ENCODE measurements around the gene FAM204A.

The FAM204A gene

DNA sequence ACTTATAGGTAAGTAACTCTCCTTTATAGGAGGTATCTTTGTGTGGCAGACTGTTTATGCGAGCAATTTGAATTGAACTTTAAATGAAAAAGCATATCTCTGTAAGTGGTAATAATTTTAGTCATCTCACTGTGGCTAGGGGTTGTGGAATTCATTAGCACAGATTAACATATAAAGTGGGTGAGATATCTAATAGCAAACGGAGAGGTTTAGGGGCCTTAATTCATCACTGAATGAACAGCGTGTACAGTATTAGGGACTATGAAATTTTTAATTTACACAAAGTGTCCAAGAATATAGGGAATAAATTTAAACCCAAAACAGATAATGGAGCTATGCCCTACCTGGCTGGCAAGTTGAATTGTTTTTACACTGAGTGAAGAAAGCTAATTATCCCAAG is 15.7 kb upstream of the FAM204A start:
- Histone ChIP-seq H3K9me3 (ENCODE audit: control insufficient read depth, low read length) (no peaks in the 10 kb centered on the region), H3K4me1 (ENCODE audit: control insufficient read depth, insufficient read depth, low read length, poor library complexity, severe bottlenecking) (no peaks in the 10 kb centered on the region), H3K27ac (ENCODE audit: insufficient read depth, low read length, poor library complexity, severe bottlenecking) (no peak overlapping the region), H3K27me3 (replicated peaks; ENCODE audit: control insufficient read depth, insufficient read depth, low read length, poor library complexity, severe bottlenecking) (no peaks in the 10 kb centered on the region), H3K4me3 (ENCODE audit: insufficient read depth, low read depth, low read length, poor library complexity, severe bottlenecking) (no peak overlapping the region), H3K36me3 (ENCODE audit: control insufficient read depth, insufficient read depth, low read length) (no peaks in the 10 kb centered on the region)
- no peak for DNase-seq

DNA sequence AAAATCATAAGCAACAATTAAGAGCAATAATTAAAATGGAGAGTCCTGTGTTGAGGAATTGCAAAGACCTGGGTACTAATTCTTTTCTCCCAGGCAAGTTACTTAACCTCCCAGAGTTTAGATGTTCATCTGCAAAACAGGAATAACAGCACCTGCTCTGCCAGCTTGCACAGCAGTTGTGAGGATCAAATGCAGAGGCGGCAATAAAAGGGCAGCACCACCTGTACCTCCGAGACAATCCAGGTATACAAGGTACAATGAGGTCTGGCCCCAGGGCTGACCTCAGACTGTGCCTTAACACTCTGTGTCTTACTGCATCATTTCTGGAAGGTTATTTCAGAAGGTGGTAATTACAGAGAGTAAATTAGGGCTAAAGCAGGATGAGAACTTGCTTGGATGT is 14.5 kb upstream of the FAM204A start:
- Histone ChIP-seq H3K36me3 (ENCODE audit: control insufficient read depth, insufficient read depth, low read length) (no peaks in the 10 kb centered on the region), H3K4me1 (ENCODE audit: control insufficient read depth, insufficient read depth, low read length, poor library complexity, severe bottlenecking) (no peaks in the 10 kb centered on the region), H3K27ac (ENCODE audit: insufficient read depth, low read length, poor library complexity, severe bottlenecking) (no peak overlapping the region), H3K27me3 (replicated peaks; ENCODE audit: control insufficient read depth, insufficient read depth, low read length, poor library complexity, severe bottlenecking) (no peaks in the 10 kb centered on the region), H3K9me3 (ENCODE audit: control insufficient read depth, low read length) (no peaks in the 10 kb centered on the region), H3K4me3 (ENCODE audit: insufficient read depth, low read depth, low read length, poor library complexity, severe bottlenecking) (no peak overlapping the region)
- no peak for DNase-seq

DNA sequence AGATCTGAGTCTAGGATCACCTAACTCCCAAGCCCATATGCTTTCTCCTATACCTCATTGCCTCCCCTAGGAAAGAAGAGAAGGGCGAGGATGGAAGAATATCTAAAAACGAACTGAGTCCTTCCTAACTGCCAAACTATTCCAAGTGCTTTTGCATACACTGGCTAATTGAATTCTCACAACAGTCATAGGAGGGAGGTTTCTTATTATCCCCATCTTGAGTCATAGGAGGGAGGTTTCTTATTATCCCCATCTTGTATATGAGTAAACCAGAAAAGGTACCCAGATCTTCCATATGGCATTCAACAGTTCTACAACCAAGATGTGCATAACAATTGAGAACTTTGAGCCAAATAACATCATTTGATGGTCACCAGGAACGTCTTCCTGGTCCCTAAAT is 13.1 kb upstream of the FAM204A start:
- Histone ChIP-seq H3K4me1 (ENCODE audit: control insufficient read depth, insufficient read depth, low read length, poor library complexity, severe bottlenecking) (no peaks in the 10 kb centered on the region), H3K27me3 (replicated peaks; ENCODE audit: control insufficient read depth, insufficient read depth, low read length, poor library complexity, severe bottlenecking) (no peaks in the 10 kb centered on the region), H3K4me3 (ENCODE audit: insufficient read depth, low read depth, low read length, poor library complexity, severe bottlenecking) (no peak overlapping the region), H3K9me3 (ENCODE audit: control insufficient read depth, low read length) (no peaks in the 10 kb centered on the region), H3K36me3 (ENCODE audit: control insufficient read depth, insufficient read depth, low read length) (no peaks in the 10 kb centered on the region), H3K27ac (ENCODE audit: insufficient read depth, low read length, poor library complexity, severe bottlenecking) (no peak overlapping the region)
- DNase-seq, result no peak

DNA sequence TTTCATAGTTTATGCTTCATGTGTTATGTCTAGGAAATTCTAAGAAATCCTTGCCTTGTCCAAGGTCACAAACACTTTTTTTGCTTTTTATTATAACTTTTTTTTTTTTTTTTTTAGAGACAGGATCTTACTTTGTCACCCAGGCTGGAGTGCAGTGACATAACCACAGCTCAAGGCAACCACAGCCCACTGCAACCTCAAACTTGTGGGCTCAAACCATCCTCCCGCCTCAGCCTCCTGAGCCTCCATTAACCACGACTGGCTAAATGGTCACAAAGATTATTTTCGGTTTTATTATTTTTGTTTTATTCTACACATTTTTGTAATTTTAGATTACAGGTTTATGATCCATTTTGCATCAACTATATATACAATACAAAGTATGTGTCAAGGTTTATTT is 7.1 kb upstream of the FAM204A start:
- DNase-seq, result no peak
- Histone ChIP-seq H3K4me1 (ENCODE audit: control insufficient read depth, insufficient read depth, low read length, poor library complexity, severe bottlenecking) (no peaks in the 10 kb centered on the region), H3K27ac (ENCODE audit: insufficient read depth, low read length, poor library complexity, severe bottlenecking) (no peak overlapping the region), H3K36me3 (ENCODE audit: control insufficient read depth, insufficient read depth, low read length) (no peaks in the 10 kb centered on the region), H3K9me3 (ENCODE audit: control insufficient read depth, low read length) (no peaks in the 10 kb centered on the region), H3K4me3 (ENCODE audit: insufficient read depth, low read depth, low read length, poor library complexity, severe bottlenecking) (no peak overlapping the region), H3K27me3 (replicated peaks; ENCODE audit: control insufficient read depth, insufficient read depth, low read length, poor library complexity, severe bottlenecking) (no peaks in the 10 kb centered on the region)

DNA sequence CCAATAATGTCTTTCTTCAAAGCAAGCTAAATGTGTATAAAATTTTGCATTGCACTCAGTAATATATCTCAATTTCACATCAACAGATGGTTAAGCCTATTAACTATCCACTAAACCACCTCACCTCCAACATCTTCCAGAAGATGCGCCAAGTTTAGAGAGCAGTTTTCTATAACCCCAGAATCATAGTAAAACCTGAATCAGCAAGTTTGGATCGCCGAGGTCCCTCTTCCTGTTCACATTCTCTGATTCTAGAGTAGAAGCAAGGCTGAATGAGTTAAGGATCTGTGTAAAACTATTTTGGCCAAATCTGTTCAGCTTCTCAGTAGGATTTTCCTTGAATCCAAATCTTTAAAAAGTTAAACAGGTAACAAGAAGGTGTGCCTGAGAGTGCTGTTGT is 1.4 kb upstream of the FAM204A start:
- Histone ChIP-seq H3K4me1 (ENCODE audit: control insufficient read depth, insufficient read depth, low read length, poor library complexity, severe bottlenecking) (peaks cover 22% of the 10 kb centered on the region), H3K36me3 (ENCODE audit: control insufficient read depth, insufficient read depth, low read length) (no peaks in the 10 kb centered on the region), H3K27ac (ENCODE audit: insufficient read depth, low read length, poor library complexity, severe bottlenecking) (no peak overlapping the region), H3K27me3 (replicated peaks; ENCODE audit: control insufficient read depth, insufficient read depth, low read length, poor library complexity, severe bottlenecking) (no peaks in the 10 kb centered on the region), H3K9me3 (ENCODE audit: control insufficient read depth, low read length) (no peaks in the 10 kb centered on the region), H3K4me3 (ENCODE audit: insufficient read depth, low read depth, low read length, poor library complexity, severe bottlenecking) (no peak overlapping the region)
- no peak for DNase-seq

DNA sequence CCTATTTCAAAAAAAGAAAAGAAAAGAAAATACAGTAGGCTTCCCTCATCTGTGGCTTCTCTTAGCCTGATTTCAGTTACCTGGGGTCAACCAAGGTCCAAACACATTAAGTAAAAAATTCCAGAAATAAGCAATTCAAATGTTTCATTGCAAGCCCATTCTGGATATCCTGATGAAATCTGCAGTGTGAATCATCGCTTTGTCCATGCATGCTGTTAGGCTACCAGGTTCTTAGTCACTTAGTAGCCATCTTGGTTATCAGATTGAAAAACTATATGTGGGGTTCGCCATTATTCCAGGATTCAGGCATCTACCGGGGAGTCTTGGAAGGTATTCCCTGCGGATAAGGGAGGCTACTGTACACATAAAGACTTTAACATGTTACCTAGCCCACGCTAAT is 991 bp upstream of the FAM204A start:
- Histone ChIP-seq H3K9me3 (ENCODE audit: control insufficient read depth, low read length) (no peaks in the 10 kb centered on the region), H3K27ac (ENCODE audit: insufficient read depth, low read length, poor library complexity, severe bottlenecking) (no peak overlapping the region), H3K4me1 (ENCODE audit: control insufficient read depth, insufficient read depth, low read length, poor library complexity, severe bottlenecking) (peaks cover 22% of the 10 kb centered on the region), H3K36me3 (ENCODE audit: control insufficient read depth, insufficient read depth, low read length) (no peaks in the 10 kb centered on the region), H3K27me3 (replicated peaks; ENCODE audit: control insufficient read depth, insufficient read depth, low read length, poor library complexity, severe bottlenecking) (no peaks in the 10 kb centered on the region), H3K4me3 (ENCODE audit: insufficient read depth, low read depth, low read length, poor library complexity, severe bottlenecking) (no peak overlapping the region)
- no peak for DNase-seq

DNA sequence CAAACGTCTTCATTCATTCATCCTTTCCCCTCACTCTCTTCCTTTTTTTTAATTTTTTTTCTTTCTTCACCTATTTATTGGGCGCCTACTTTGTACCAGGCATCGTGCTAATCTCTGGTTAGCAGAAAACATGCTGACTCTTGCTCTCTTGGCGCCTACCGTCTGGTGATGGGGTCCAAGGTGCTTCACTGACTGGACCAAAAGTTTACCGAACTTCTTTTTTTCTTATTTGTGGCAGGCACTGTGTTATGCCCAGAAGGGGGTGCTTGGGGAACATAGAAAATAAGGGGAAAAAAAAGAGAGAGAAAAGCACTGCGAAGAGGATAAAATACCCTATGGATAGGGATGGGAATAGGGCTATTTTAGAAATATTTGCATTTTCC is 505 bp upstream of the FAM204A start:
- DNase-seq, result no peak
- H3K9me3 ChIP-seq (ENCODE audit: control insufficient read depth, low read length), result no peaks in the 10 kb centered on the region
- no peaks in the 10 kb centered on the region for H3K36me3 ChIP-seq (ENCODE audit: control insufficient read depth, insufficient read depth, low read length)
- H3K27me3 ChIP-seq (replicated peaks; ENCODE audit: control insufficient read depth, insufficient read depth, low read length, poor library complexity, severe bottlenecking), result no peaks in the 10 kb centered on the region
- H3K27ac ChIP-seq (ENCODE audit: insufficient read depth, low read length, poor library complexity, severe bottlenecking), result peak overlapping the region; percentile 76
- H3K4me1 ChIP-seq (ENCODE audit: control insufficient read depth, insufficient read depth, low read length, poor library complexity, severe bottlenecking), result peaks cover 22% of the 10 kb centered on the region
- peak overlapping the region; percentile 81 for H3K4me3 ChIP-seq (ENCODE audit: insufficient read depth, low read depth, low read length, poor library complexity, severe bottlenecking)

DNA sequence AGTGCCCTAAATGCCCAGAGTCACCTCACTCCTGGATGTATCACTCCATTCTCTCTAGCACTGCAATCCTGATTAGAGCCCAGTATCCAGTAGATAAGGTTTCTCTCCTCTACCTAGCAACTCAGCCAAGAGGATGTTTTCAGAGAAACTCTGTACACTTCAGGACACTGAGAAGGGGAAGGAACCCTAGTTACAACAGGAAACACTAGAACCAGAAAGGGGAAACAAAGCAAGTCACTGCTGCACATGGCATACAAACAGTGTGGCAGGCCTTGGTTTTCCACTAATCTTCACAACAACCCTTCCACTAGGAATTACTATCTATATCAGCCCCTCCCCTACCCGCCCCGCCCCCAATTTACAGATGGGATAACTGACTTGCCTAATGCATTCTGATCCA is 1.6 kb downstream of the FAM204A start:
- Histone ChIP-seq H3K9me3 (ENCODE audit: control insufficient read depth, low read length) (no peaks in the 10 kb centered on the region), H3K4me1 (ENCODE audit: control insufficient read depth, insufficient read depth, low read length, poor library complexity, severe bottlenecking) (peaks cover 22% of the 10 kb centered on the region), H3K27ac (ENCODE audit: insufficient read depth, low read length, poor library complexity, severe bottlenecking) (no peak overlapping the region), H3K4me3 (ENCODE audit: insufficient read depth, low read depth, low read length, poor library complexity, severe bottlenecking) (no peak overlapping the region), H3K27me3 (replicated peaks; ENCODE audit: control insufficient read depth, insufficient read depth, low read length, poor library complexity, severe bottlenecking) (no peaks in the 10 kb centered on the region), H3K36me3 (ENCODE audit: control insufficient read depth, insufficient read depth, low read length) (peaks cover 4% of the 10 kb centered on the region)
- DNase-seq, result no peak

DNA sequence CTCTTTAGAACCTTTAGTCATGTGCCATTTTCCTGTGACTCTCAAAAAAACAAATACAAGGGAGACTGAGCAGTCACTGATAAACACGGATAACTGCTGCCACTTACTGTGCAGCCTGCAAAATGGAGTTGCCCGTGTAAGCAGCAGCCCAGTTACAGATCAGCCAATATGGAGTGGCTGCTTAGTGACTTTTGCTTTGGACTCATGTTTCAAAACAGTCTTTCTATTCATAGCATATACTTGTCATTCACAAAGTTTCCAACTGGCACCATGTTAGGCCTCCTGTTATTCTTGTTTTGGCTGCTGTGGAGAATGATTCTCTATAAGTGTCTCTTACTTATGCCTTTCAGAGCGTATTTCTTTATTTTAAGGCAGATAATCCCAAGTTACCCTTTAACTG is 3.0 kb downstream of the FAM204A start:
- no peak for DNase-seq
- no peak overlapping the region for H3K4me3 ChIP-seq (ENCODE audit: insufficient read depth, low read depth, low read length, poor library complexity, severe bottlenecking)
- H3K4me1 ChIP-seq (ENCODE audit: control insufficient read depth, insufficient read depth, low read length, poor library complexity, severe bottlenecking), result peaks cover 22% of the 10 kb centered on the region
- no peaks in the 10 kb centered on the region for H3K9me3 ChIP-seq (ENCODE audit: control insufficient read depth, low read length)
- H3K27me3 ChIP-seq (replicated peaks; ENCODE audit: control insufficient read depth, insufficient read depth, low read length, poor library complexity, severe bottlenecking), result no peaks in the 10 kb centered on the region
- H3K36me3 ChIP-seq (ENCODE audit: control insufficient read depth, insufficient read depth, low read length), result peaks cover 14% of the 10 kb centered on the region
- H3K27ac ChIP-seq (ENCODE audit: insufficient read depth, low read length, poor library complexity, severe bottlenecking), result no peak overlapping the region

DNA sequence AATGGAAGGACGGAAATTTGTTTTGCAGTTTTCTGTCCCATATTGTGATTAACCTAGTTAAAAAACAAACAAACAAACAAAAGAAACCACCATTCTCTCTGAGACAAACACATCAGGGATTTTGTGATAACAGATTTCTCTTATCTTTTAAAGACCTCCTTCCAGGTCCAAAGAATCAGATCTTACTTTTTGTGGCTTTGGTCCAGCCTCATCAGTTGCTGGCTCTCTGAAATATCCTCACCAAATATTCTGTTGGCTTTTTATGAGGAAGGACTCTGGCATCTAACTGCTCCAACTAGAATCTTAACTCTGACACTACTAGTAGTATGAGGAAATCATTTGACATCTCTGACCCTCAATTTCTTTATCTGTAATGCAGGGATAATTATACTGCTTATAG is 4.8 kb downstream of the FAM204A start:
- H3K4me1 ChIP-seq (ENCODE audit: control insufficient read depth, insufficient read depth, low read length, poor library complexity, severe bottlenecking), result peaks cover 14% of the 10 kb centered on the region
- H3K27ac ChIP-seq (ENCODE audit: insufficient read depth, low read length, poor library complexity, severe bottlenecking), result no peak overlapping the region
- no peaks in the 10 kb centered on the region for H3K9me3 ChIP-seq (ENCODE audit: control insufficient read depth, low read length)
- H3K36me3 ChIP-seq (ENCODE audit: control insufficient read depth, insufficient read depth, low read length), result peaks cover 21% of the 10 kb centered on the region
- H3K27me3 ChIP-seq (replicated peaks; ENCODE audit: control insufficient read depth, insufficient read depth, low read length, poor library complexity, severe bottlenecking), result no peaks in the 10 kb centered on the region
- no peak for DNase-seq
- H3K4me3 ChIP-seq (ENCODE audit: insufficient read depth, low read depth, low read length, poor library complexity, severe bottlenecking), result no peak overlapping the region

DNA sequence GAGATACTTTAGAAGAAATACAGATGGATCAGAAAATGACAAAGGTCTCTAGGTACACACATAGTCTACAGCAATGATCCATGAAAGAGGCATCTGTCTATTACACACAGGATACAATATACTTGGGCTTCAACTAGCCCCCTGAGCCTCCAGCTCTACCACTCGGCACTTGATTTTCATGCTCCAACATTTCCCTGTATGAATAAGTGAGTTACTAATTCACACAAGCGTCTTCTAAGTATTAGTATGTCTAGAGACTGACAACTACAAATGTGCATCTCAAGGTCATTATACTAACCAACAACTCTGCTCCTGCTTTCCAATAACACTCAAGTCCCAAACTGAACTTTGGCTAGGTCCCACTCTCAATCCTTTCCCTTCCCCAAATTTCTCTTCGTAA is 8.3 kb downstream of the FAM204A start:
- no peak overlapping the region for H3K27ac ChIP-seq (ENCODE audit: insufficient read depth, low read length, poor library complexity, severe bottlenecking)
- no peaks in the 10 kb centered on the region for H3K4me1 ChIP-seq (ENCODE audit: control insufficient read depth, insufficient read depth, low read length, poor library complexity, severe bottlenecking)
- DNase-seq, result no peak
- peaks cover 44% of the 10 kb centered on the region for H3K36me3 ChIP-seq (ENCODE audit: control insufficient read depth, insufficient read depth, low read length)
- H3K9me3 ChIP-seq (ENCODE audit: control insufficient read depth, low read length), result no peaks in the 10 kb centered on the region
- H3K4me3 ChIP-seq (ENCODE audit: insufficient read depth, low read depth, low read length, poor library complexity, severe bottlenecking), result no peak overlapping the region
- no peaks in the 10 kb centered on the region for H3K27me3 ChIP-seq (replicated peaks; ENCODE audit: control insufficient read depth, insufficient read depth, low read length, poor library complexity, severe bottlenecking)
